Activated CD4-positive, alpha-beta T cell treated with anti-CD3 and anti-CD28 coated beads for 36 hours (primary cell): ENCODE data around the gene AURKB. TPM values are rescaled to one million over a fixed set of nuclear protein-coding genes. Genes with fewer than 3 reads are reported as not detected.

ENCODE experiments used
- ATAC-seq: fragments of 200-7000 bp; cut with Tn5 transposase; one replicate; pipeline ENCODE4 v1.10.0; 2021; ENCODE audit warnings: mild to moderate bottlenecking, moderate library complexity
- CTCF ChIA-PET: fragments of 350-600 bp; sonication (Branson Sonifier 250); formaldehyde crosslinking; loops from one replicate; lab custom pipeline; 2021; ENCODE audit warnings: antibody characterized with exemption; lab: Charles Lee
- POLR2A ChIA-PET: fragments of 350-600 bp; sonication (Branson Sonifier 250); formaldehyde crosslinking; loops from one replicate; lab custom pipeline; 2021; ENCODE audit warnings: antibody characterized with exemption, inconsistent platforms; lab: Charles Lee
- DNase-seq: peaks from one replicate; pipeline ENCODE4 v3.0.0-alpha.2; 2020
- H3K27ac Mint-ChIP-seq: one replicate; pipeline ENCODE4 v1.8.0; 2021; ENCODE audit warnings: mixed read lengths
- H3K27me3 Mint-ChIP-seq: one replicate; pipeline ENCODE4 v1.8.0; 2021; ENCODE audit warnings: mixed read lengths
- H3K36me3 Mint-ChIP-seq: one replicate; pipeline ENCODE4 v1.8.0; 2021; ENCODE audit warnings: low read depth, mixed read lengths
- H3K4me1 Mint-ChIP-seq: one replicate; pipeline ENCODE4 v1.8.0; 2021; ENCODE audit warnings: mixed read lengths
- H3K4me3 Mint-ChIP-seq: one replicate; pipeline ENCODE4 v1.8.0; 2021; ENCODE audit warnings: mild to moderate bottlenecking, moderate library complexity, mixed read lengths
- H3K9me3 Mint-ChIP-seq: one replicate; pipeline ENCODE4 v1.8.0; 2021; ENCODE audit warnings: low read depth, mixed read lengths
- intact Hi-C, 2 experiments: fragments of 100-400 bp; cut with DNase I in 1 of 2; cut with micrococcal nuclease in 1 of 2; formaldehyde crosslinking; loops; one replicate each; pipeline versions ENCODE4 v1.14.2 to v1.15.1; 2022 to 2024; cut with DNase I, micrococcal nuclease
- total RNA-seq, 2 experiments: library from RNA; stranded (reverse); gene quantifications; one replicate each; pipeline ENCODE4 v1.2.3, GENCODE V29; 2021

Gene AURKB
- total RNA-seq, 2 experiments from 2014 or later: 173 to 226 TPM

GRCh38 chr17:8162997-8163977 is 47.1 kb downstream of the AURKB start:
- Mint-ChIP-seq H3K27ac (peak overlapping the region; percentile 96), H3K4me1 (peaks cover 56% of the 10 kb centered on the region), H3K27me3 (no peaks in the 10 kb centered on the region), H3K9me3 (no peaks in the 10 kb centered on the region), H3K4me3 (peak overlapping the region; percentile 85), H3K36me3 (peaks cover 29% of the 10 kb centered on the region)
- CTCF ChIA-PET: interaction anchor here (0.5 to 1.8 kb wide), 4 partner anchors 10 to 476 kb away, joined by 4 to 11 read pairs (median 6); partner anchors contain the start of genes KRABD2 and TP53
- POLR2A ChIA-PET: interaction anchor here (0.7 to 2.5 kb wide), 3 partner anchors 9 to 1314 kb away, joined by 5 to 99 read pairs (median 14); no protein-coding TSS in a partner anchor
- ATAC-seq (peak; percentile 6), DNase-seq (peak; percentile 55)
- intact Hi-C loops: loop anchor here in 1 of 2 experiments (1.0 kb wide), 1 partner anchor 43 kb away; no protein-coding TSS in a partner anchor

DNA sequence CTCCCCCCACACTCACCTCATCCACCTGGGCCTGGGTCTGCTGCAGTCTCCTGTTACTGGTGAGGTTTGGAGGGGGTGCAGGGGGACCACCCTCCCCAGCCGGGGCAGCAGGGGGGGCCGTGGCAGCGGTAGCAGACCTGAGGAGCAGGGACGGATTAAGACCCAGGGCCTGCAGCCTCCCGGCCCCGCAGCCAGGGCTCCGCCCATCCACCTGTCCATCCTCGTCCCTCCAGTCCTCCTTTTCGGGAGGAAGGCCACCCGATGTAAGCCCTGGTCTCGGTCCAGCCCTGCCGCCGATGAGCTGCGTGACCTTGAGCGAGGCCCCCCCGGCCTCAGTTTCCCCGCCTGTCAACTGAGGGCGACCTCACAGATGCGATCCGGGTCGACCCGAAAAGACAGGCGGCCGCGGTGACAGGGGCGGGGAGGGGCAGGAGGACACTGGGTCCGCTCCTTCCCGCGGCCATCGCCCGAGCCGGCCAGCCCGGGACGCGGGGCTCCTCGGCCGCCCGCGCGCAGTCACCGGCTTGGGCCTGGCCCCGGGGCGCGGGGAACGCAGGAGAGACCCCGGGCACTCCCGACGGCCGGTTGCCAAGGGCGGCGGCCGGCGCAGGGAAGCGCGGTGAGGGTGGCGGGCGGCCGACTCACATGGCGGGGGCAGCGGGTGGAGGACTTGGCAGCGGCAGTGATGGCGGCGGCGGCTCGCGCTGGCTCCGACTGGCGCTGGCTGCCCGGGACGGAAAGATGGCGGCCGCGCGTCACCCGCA is 48.0 kb downstream of the AURKB start, which contains the start of gene VAMP2:
Gene VAMP2, minus strand, starts transcription at position 716 of the 764 bp plus-strand sequence. Its CDS starts 69 bp downstream, at position 647.
- H3K9me3 Mint-ChIP-seq: no peaks in the 10 kb centered on the region
- H3K36me3 Mint-ChIP-seq: peaks cover 33% of the 10 kb centered on the region
- H3K4me3 Mint-ChIP-seq: peak within 1 kb of the TSS; percentile 85

DNA sequence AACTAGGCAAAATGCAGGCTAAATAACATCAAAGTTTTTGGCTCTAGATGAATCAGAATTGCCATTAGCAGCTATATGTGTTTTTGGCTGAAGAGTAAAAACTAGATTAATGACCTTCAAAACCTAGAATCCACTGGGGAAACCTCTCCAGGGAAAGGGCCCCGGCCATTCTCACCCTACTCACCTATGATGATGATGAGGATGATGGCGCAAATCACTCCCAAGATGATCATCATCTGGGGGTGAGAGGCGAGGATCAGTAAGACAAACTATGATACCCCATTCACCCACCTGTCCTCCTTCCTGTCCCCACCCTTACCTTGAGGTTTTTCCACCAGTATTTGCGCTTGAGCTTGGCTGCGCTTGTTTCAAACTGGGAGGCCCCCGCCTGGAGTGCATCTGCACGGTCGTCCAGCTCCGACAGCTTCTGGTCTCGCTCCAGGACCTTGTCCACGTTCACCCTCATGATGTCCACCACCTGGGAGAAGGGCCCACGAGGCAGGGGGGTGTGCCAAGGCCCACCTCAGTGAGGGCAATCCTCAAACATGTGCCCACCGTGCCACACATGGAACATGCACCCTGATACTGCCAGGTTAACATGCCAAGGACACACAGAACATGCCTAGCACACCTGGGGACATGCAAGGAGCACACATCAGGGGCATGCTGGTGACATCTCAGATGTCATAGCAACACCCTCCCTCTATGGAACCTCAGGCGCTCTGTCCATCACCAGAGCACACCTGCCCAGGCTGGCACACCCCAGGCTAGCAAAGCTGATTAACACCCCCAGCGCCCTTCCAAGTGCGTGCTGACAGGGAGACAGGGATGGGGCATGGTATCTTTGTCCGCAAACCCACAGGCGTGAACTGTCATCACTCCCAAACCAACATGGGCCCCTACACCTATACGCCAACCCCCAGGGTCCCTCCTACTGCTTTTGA is 48.8 kb downstream of the AURKB start:
- peaks cover 57% of the 10 kb centered on the region for H3K4me1 Mint-ChIP-seq
- peaks cover 33% of the 10 kb centered on the region for H3K36me3 Mint-ChIP-seq
- H3K27ac Mint-ChIP-seq: peak overlapping the region; percentile 93
- POLR2A ChIA-PET: interaction anchor here (0.9 to 2.7 kb wide), 3 partner anchors 12 to 29 kb away, joined by 3 to 23 read pairs (median 4); partner anchors contain the start of gene BORCS6
- H3K9me3 Mint-ChIP-seq: no peaks in the 10 kb centered on the region
- peak; percentile 35 for DNase-seq
- peak overlapping the region; percentile 85 for H3K4me3 Mint-ChIP-seq
- no peak for ATAC-seq
- intact Hi-C loops: loop anchor here in 1 of 2 experiments (1.0 kb wide), 1 partner anchor 41 kb away; no protein-coding TSS in a partner anchor
- no peaks in the 10 kb centered on the region for H3K27me3 Mint-ChIP-seq
- CTCF ChIA-PET: interaction anchor here (0.6 to 1.9 kb wide), 9 partner anchors 10 to 88 kb away, joined by 3 to 8 read pairs (median 3); partner anchors contain the start of gene HES7

More for the DNA sequence above, 48.0 kb downstream of the AURKB start, which contains the start of gene VAMP2:
- intact Hi-C loops: loop anchor here in 1 of 2 experiments (1.0 kb wide), 1 partner anchor 42 kb away; no protein-coding TSS in a partner anchor
- Mint-ChIP-seq H3K27me3 (no peaks in the 10 kb centered on the region), H3K27ac (peak within 1 kb of the TSS; percentile 96), H3K4me1 (peaks cover 57% of the 10 kb centered on the region)
- DNase-seq (peak; percentile 92), ATAC-seq (peak; percentile 47)
- CTCF ChIA-PET: interaction anchor here (1.8 to 1.9 kb wide), 2 partner anchors 11 to 38 kb away, joined by 4 read pairs; partner anchors contain the start of gene HES7
- POLR2A ChIA-PET: interaction anchor here (2.5 to 2.7 kb wide), 2 partner anchors 10 to 11 kb away, joined by 23 to 99 read pairs; no protein-coding TSS in a partner anchor

GRCh38 chr17:8160741-8161221 is 49.6 kb downstream of the AURKB start:
- peak overlapping the region; percentile 93 for H3K27ac Mint-ChIP-seq
- intact Hi-C loops: no loop called here
- ChIA-PET POLR2A (interaction anchor here (0.9 to 2.7 kb wide), 3 partner anchors 12 to 29 kb away, joined by 3 to 23 read pairs (median 4); partner anchors contain the start of gene BORCS6), CTCF (interaction anchor here (0.5 to 1.9 kb wide), 12 partner anchors 10 to 87 kb away, joined by 3 to 8 read pairs (median 4); partner anchors contain the start of gene HES7)
- DNase-seq: peak; percentile 63
- no peaks in the 10 kb centered on the region for H3K9me3 Mint-ChIP-seq
- peaks cover 33% of the 10 kb centered on the region for H3K36me3 Mint-ChIP-seq
- peak overlapping the region; percentile 85 for H3K4me3 Mint-ChIP-seq
- no peaks in the 10 kb centered on the region for H3K27me3 Mint-ChIP-seq
- peaks cover 57% of the 10 kb centered on the region for H3K4me1 Mint-ChIP-seq
- ATAC-seq: no peak

DNA sequence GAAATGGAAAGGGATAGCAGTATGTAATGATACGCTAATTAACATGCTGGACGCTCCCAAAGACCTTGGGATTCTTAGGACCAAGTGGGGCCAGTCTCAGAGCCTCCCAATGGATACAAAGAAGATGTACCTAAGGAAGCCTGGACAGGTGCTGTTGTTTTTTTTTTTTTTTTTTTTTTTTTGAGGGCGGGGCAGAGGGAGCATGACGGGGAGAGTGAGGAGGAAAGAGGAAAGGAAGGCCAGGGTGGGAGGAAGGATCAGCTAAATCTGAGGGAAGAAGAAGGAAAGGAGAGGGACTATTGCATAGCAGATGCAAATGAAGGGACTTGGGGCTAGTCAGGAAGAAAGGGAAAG is 50.2 kb downstream of the AURKB start:
- DNase-seq (no peak), ATAC-seq (no peak)
- Mint-ChIP-seq H3K9me3 (no peaks in the 10 kb centered on the region), H3K36me3 (peaks cover 33% of the 10 kb centered on the region), H3K4me3 (peak overlapping the region; percentile 85), H3K4me1 (peaks cover 57% of the 10 kb centered on the region), H3K27ac (peak overlapping the region; percentile 93), H3K27me3 (no peaks in the 10 kb centered on the region)
- intact Hi-C loops: no loop called here
- POLR2A ChIA-PET: interaction anchor here (2.7 kb wide), 1 partner anchor 13 kb away, joined by 23 read pairs; no protein-coding TSS in a partner anchor
- CTCF ChIA-PET: interaction anchor here (0.5 to 1.4 kb wide), 4 partner anchors 19 to 170 kb away, joined by 3 to 8 read pairs (median 3); no protein-coding TSS in a partner anchor

- intact Hi-C loops: loop anchor here (5.0 to 10.0 kb wide), 4 partner anchors 77 to 915 kb away; partner anchors contain the start of genes CD68 (in 1 of the 2), GABARAP (in 1 of the 2), POLR2A (in 1 of the 2) and SLC35G6 (in 1 of the 2)
- H3K4me3 Mint-ChIP-seq: no peak overlapping the region
- peaks cover 51% of the 10 kb centered on the region for H3K4me1 Mint-ChIP-seq
- H3K27me3 Mint-ChIP-seq: no peaks in the 10 kb centered on the region
- ATAC-seq: no peak
- DNase-seq: no peak
- ChIA-PET POLR2A (interaction anchor here (2.7 kb wide), 1 partner anchor 14 kb away, joined by 23 read pairs; no protein-coding TSS in a partner anchor), CTCF (interaction anchor here (0.5 to 6.9 kb wide), 10 partner anchors 8 to 169 kb away, joined by 3 to 88 read pairs (median 3); partner anchors contain the start of genes ALOXE3 and HES7)
- no peaks in the 10 kb centered on the region for H3K9me3 Mint-ChIP-seq
- peaks cover 33% of the 10 kb centered on the region for H3K36me3 Mint-ChIP-seq
- H3K27ac Mint-ChIP-seq: peak overlapping the region; percentile 79
Measured at GRCh38 chr17:8159459-8160223, 50.7 kb downstream of the AURKB start.

DNA sequence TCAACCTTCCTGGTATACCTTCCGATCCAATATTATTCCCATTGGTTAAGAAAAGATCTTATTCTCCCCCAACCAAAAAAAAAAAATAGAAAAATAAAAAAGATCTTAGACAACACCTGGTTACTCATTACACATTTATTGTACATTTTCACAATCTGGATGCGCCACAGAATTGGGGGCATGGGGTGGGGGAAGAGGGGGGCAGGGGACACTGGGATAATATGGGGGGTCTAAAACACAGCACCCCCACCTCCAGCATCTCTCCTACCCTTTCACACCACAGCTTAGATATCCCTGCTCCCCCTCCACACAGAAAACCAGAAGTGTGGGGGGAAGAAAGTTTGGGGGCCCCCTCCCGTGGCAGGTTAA is 51.4 kb downstream of the AURKB start:
- peaks cover 45% of the 10 kb centered on the region for H3K4me1 Mint-ChIP-seq
- DNase-seq: no peak
- no peak overlapping the region for H3K4me3 Mint-ChIP-seq
- ChIA-PET POLR2A (interaction anchor here (0.8 to 4.3 kb wide), 2 partner anchors 9 to 14 kb away, joined by 3 to 85 read pairs; no protein-coding TSS in a partner anchor), CTCF (interaction anchor here (0.5 to 6.9 kb wide), 13 partner anchors 8 to 243 kb away, joined by 3 to 88 read pairs (median 4); partner anchors contain the start of genes ALOXE3, HES7 and RNF227)
- ATAC-seq: no peak
- H3K9me3 Mint-ChIP-seq: no peaks in the 10 kb centered on the region
- H3K27me3 Mint-ChIP-seq: no peaks in the 10 kb centered on the region
- peak overlapping the region; percentile 66 for H3K27ac Mint-ChIP-seq
- peaks cover 33% of the 10 kb centered on the region for H3K36me3 Mint-ChIP-seq
- intact Hi-C loops: loop anchor here (5.0 to 10.0 kb wide), 4 partner anchors 77 to 914 kb away; partner anchors contain the start of genes CD68 (in 1 of the 2), GABARAP (in 1 of the 2), POLR2A (in 1 of the 2) and SLC35G6 (in 1 of the 2)

DNA sequence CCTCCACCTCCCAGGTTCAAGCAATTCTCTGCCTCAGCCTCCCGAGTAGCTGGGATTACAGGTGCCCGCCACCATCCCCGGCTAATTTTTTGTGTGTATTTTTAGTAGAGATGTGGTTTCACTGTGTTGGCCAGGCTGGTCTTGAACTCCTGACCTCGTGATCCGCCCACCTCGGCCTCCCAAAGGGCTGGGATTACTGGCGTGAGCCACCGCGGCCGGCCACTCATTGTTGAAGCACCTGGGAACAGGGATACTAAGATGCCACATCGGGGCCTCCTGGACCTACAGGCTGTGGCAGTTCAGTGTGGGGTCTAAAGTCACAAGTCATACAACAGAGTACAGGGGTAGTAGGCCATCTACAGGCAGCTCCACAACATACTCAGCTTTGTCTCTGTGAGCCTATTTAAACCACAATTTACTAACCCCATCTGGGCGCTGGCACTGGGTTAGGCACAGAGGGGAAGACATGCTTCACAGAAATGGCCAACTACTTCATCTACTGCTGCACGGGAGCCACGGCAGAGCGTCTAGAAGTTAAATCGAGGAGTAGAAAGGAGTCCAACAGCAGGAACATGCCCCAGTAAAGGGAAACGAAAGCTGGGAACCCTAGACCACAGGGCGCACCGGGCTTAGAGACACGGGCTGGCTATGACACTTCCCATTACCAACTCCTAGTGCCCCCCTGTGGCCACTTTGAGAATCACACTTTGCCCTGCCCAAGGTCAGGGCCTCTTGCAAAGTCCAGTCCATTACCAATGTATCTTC is 51.9 kb downstream of the AURKB start:
- intact Hi-C loops: loop anchor here (5.0 to 10.0 kb wide), 4 partner anchors 76 to 914 kb away; partner anchors contain the start of genes CD68 (in 1 of the 2), GABARAP (in 1 of the 2), POLR2A (in 1 of the 2) and SLC35G6 (in 1 of the 2)
- Mint-ChIP-seq H3K9me3 (no peaks in the 10 kb centered on the region), H3K4me3 (no peak overlapping the region), H3K27me3 (no peaks in the 10 kb centered on the region), H3K36me3 (peaks cover 33% of the 10 kb centered on the region), H3K27ac (peak overlapping the region; percentile 66), H3K4me1 (peaks cover 42% of the 10 kb centered on the region)
- DNase-seq (peak; percentile 94), ATAC-seq (peak; percentile 11)
- ChIA-PET POLR2A (interaction anchor here (0.8 to 4.3 kb wide), 2 partner anchors 9 to 15 kb away, joined by 3 to 85 read pairs; no protein-coding TSS in a partner anchor), CTCF (interaction anchor here (0.5 to 6.9 kb wide), 14 partner anchors 9 to 243 kb away, joined by 3 to 88 read pairs (median 4); partner anchors contain the start of genes ALOXE3, HES7 and RNF227)
